Measurements from ENCODE around the gene CFAP251.

DNA sequence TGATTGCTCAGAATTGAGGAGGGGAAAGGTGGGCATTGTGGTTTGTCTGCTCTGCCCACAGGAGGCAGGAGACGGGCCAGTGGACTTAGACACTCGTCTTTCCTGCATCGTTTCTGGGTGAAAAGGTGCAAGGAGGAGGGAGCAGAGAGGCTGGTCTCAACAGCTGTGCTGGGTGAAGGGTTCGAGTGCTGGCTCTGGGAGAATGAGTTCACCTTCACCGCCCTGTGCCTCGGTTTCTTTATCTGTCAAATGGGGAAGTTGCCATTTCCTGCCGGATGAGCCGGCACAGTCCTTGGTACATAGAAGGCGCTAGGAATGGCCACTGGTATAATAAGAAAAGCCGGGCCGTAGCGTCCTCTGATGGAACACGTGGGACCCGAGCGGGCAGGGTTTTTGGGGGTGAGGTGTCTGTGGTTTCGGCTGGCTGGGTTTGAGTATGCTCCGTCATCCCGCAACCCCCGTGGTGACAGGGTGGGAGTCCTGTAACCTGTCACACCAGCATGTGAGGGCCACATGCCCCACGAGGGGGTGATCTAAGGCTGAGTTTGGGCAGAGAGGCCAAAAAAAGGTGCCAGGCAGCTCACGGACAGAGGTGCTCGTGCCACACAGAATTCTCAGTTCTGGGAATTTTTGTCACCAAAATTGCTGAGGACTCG is 110.6 kb downstream of the CFAP251 start:
- TF ChIP-seq, protein P1, sequence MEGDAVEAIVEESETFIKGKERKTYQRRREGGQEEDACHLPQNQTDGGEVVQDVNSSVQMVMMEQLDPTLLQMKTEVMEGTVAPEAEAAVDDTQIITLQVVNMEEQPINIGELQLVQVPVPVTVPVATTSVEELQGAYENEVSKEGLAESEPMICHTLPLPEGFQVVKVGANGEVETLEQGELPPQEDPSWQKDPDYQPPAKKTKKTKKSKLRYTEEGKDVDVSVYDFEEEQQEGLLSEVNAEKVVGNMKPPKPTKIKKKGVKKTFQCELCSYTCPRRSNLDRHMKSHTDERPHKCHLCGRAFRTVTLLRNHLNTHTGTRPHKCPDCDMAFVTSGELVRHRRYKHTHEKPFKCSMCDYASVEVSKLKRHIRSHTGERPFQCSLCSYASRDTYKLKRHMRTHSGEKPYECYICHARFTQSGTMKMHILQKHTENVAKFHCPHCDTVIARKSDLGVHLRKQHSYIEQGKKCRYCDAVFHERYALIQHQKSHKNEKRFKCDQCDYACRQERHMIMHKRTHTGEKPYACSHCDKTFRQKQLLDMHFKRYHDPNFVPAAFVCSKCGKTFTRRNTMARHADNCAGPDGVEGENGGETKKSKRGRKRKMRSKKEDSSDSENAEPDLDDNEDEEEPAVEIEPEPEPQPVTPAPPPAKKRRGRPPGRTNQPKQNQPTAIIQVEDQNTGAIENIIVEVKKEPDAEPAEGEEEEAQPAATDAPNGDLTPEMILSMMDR (IDR thresholded peaks at IDR 0.05 in 4 of 5, conservative IDR thresholded peaks at IDR 0.05 in 1 of 5) = no peak
- no peak for TF ChIP-seq POLR2A (IDR thresholded peaks at IDR 0.05)

Data from gastrocnemius medialis (tissue), 4 donors.